Hepatocyte (in vitro differentiated cells): ENCODE measurements around the gene ARL3. TPM values are rescaled to one million over a fixed set of nuclear protein-coding genes. Genes with fewer than 3 reads are reported as not detected.
"Not testable (repeated sequence)": the region's sequence is repeated elsewhere in the genome, so short reads cannot be mapped to it uniquely, and the experiment has no call there.

Experiments
- DNase-seq: peaks from one replicate; pipeline ENCODE4 v3.0.0-alpha.2; 2016; ENCODE audit warnings: low spot score
- H2AFZ ChIP-seq: fragments of 200-600 bp; sonication (generic); 2 replicates; pipeline ENCODE4 v1.6.0; 2016; ENCODE audit warnings: antibody characterized with exemption, mild to moderate bottlenecking
- H3K27ac ChIP-seq: fragments of 200-600 bp; sonication (generic); 2 replicates; pipeline ENCODE4 v1.5.1; 2016; ENCODE audit warnings: mild to moderate bottlenecking
- H3K27me3 ChIP-seq: fragments of 200-600 bp; sonication (generic); 2 replicates; pipeline ENCODE4 v1.6.1; 2016
- H3K36me3 ChIP-seq: fragments of 200-600 bp; sonication (generic); replicated peaks from 2 replicates; pipeline ENCODE4 v1.5.1; 2016; ENCODE audit warnings: low read depth; ENCODE audit not compliant: insufficient read depth
- H3K4me1 ChIP-seq: fragments of 200-600 bp; sonication (generic); 2 replicates; pipeline ENCODE4 v1.5.1; 2016; ENCODE audit warnings: mild to moderate bottlenecking, moderate library complexity; ENCODE audit not compliant: insufficient read depth
- H3K4me2 ChIP-seq: fragments of 200-600 bp; sonication (generic); 2 replicates; pipeline ENCODE4 v1.6.0; 2016
- H3K4me3 ChIP-seq: fragments of 200-600 bp; sonication (generic); 2 replicates; pipeline ENCODE4 v1.5.1; 2016; ENCODE audit warnings: mild to moderate bottlenecking
- H3K79me2 ChIP-seq: fragments of 200-600 bp; sonication (generic); 2 replicates; pipeline ENCODE4 v1.6.0; 2017; ENCODE audit warnings: mild to moderate bottlenecking
- H3K9me2 ChIP-seq: fragments of 200-600 bp; sonication (generic); replicated peaks from 2 replicates; pipeline ENCODE4 v1.6.0; 2017; ENCODE audit warnings: mild to moderate bottlenecking; ENCODE audit not compliant: insufficient read depth
- H3K9me3 ChIP-seq: fragments of 200-600 bp; sonication (generic); 2 replicates; pipeline ENCODE4 v1.5.1; 2016; ENCODE audit warnings: low read depth, mild to moderate bottlenecking
- H4K20me1 ChIP-seq: fragments of 200-600 bp; sonication (generic); 2 replicates; pipeline ENCODE4 v1.6.0; 2016; ENCODE audit warnings: mild to moderate bottlenecking; ENCODE audit not compliant: insufficient read depth, poor library complexity, severe bottlenecking
- EZH2 ChIP-seq: fragments of 200-600 bp; sonication (generic); IDR thresholded peaks from 2 replicates; pipeline ENCODE4 v1.6.1; 2016; ENCODE audit warnings: antibody characterized with exemption, mild to moderate bottlenecking, borderline replicate concordance
- EZH2phosphoT487 ChIP-seq: fragments of 200-600 bp; sonication (generic); IDR thresholded peaks from one replicate; pipeline ENCODE4 v1.6.1; 2018; ENCODE audit warnings: antibody characterized with exemption, mild to moderate bottlenecking, low read depth, moderate library complexity; ENCODE audit not compliant: unreplicated experiment, severe bottlenecking
- WGBS: methylation state at CpG from one replicate; pipeline ENCODE4 v1.1.6; 2016; ENCODE audit warnings: low lambda C conversion rate; ENCODE audit errors: missing lambda C conversion rate; 5-methylcytosine and 5-hydroxymethylcytosine counted together
- polyA plus RNA-seq: library from polyadenylated mRNA; unstranded; fragments of >200 nt; fragmentation: Nextera tagmentation; extraction: Ambion mirVana; gene quantifications from 2 replicates; pipeline ENCODE4 v1.2.1, GENCODE V29; 2016
- total RNA-seq: library from RNA; depleted of rRNA; stranded (reverse); fragments of >200 nt; gene quantifications from 2 replicates; pipeline ENCODE4 v1.2.3, GENCODE V29; 2014
- TF ChIP-seq, protein P1 (sequence below): fragments of 200-600 bp; sonication (generic); IDR thresholded peaks from 2 replicates; pipeline ENCODE4 v1.5.1; 2016; ENCODE audit warnings: antibody characterized with exemption, mild to moderate bottlenecking; ENCODE audit not compliant: poor library complexity

Gene ARL3
- total and polyA plus RNA-seq, 2 experiments from 2014 or later = 6.4 to 16.5 TPM

DNA sequence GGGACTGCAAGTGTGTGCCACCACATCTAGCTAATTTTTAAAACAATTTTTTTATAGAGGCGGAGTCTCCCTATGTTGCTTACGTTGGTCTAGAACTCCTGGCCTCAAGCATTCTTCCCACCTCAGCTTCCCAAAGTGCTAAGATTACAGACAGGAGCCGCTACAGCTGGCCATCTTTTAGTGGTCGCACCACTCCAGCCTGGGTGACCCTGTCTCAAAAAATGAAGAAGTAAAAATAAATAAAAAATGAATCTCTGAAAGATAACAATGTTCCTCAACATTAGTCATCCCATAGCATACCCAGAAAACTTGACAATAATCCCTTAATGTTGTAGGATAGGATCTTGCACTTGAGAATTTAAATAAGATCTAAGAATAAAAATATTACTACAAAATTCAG lies 47.8 kb upstream of the ARL3 start:
- Histone ChIP-seq H3K27me3 (no peaks in the 10 kb centered on the region), H3K9me3 (no peaks in the 10 kb centered on the region), H3K79me2 (peaks cover 70% of the 10 kb centered on the region), H4K20me1 (no peaks in the 10 kb centered on the region), H3K36me3 (no peaks in the 10 kb centered on the region), H3K4me2 (no peak overlapping the region), H3K9me2 (no peaks in the 10 kb centered on the region), H2AFZ (no peak overlapping the region), H3K27ac (no peak overlapping the region), H3K4me3 (no peak overlapping the region), H3K4me1 (peaks cover 23% of the 10 kb centered on the region)
- TF ChIP-seq EZH2phosphoT487 (no peak), EZH2 (no peak)
- TF ChIP-seq, protein P1, sequence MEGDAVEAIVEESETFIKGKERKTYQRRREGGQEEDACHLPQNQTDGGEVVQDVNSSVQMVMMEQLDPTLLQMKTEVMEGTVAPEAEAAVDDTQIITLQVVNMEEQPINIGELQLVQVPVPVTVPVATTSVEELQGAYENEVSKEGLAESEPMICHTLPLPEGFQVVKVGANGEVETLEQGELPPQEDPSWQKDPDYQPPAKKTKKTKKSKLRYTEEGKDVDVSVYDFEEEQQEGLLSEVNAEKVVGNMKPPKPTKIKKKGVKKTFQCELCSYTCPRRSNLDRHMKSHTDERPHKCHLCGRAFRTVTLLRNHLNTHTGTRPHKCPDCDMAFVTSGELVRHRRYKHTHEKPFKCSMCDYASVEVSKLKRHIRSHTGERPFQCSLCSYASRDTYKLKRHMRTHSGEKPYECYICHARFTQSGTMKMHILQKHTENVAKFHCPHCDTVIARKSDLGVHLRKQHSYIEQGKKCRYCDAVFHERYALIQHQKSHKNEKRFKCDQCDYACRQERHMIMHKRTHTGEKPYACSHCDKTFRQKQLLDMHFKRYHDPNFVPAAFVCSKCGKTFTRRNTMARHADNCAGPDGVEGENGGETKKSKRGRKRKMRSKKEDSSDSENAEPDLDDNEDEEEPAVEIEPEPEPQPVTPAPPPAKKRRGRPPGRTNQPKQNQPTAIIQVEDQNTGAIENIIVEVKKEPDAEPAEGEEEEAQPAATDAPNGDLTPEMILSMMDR = no peak
- WGBS = 96% methylated on average over 4 of the region's 4 CpGs
- DNase-seq = no peak

DNA sequence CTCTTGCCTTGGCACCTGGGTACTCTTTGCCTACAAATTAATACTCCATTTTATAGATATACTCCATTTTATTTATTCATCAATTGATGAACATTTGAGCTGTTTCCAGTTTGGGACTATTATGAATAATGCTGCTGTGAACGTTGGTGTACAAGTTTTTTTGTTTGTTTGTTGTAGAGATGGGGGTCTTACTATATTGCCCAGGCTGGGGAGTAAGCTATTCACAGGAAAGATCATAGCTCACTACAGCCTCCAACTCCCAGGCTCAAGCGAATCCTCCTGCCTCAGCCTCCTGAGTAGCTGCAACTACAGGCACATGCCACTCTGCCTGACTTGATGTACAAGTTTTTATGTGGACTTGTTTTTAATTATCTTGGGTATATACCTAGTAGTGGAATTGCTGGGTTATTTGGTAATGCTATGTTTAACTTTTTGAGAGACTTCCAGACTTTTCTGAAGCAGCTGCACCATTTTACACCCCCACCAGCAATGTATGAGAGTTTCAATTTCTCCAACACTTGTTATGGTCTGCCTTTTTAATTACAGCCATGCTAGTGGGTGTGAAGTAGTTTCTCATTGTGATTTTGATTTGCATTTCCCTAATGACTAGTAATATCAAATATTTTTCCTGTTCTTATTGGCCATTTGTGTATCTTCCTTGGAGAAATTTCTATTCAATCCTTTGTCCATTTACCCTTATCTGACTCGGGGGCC lies 45.5 kb upstream of the ARL3 start:
- Histone ChIP-seq H3K79me2 (peaks cover 79% of the 10 kb centered on the region), H3K4me1 (peaks cover 18% of the 10 kb centered on the region), H3K27me3 (no peaks in the 10 kb centered on the region), H3K9me2 (no peaks in the 10 kb centered on the region), H4K20me1 (peaks cover 3% of the 10 kb centered on the region), H3K9me3 (no peaks in the 10 kb centered on the region), H3K36me3 (no peaks in the 10 kb centered on the region), H2AFZ (no peak overlapping the region), H3K4me2 (no peak overlapping the region), H3K4me3 (no peak overlapping the region), H3K27ac (no peak overlapping the region)
- DNase-seq = no peak
- WGBS = 89% methylated on average over 3 of the region's 3 CpGs
- TF ChIP-seq EZH2phosphoT487 (no peak), EZH2 (no peak)
- TF ChIP-seq, protein P1 = no peak

DNA sequence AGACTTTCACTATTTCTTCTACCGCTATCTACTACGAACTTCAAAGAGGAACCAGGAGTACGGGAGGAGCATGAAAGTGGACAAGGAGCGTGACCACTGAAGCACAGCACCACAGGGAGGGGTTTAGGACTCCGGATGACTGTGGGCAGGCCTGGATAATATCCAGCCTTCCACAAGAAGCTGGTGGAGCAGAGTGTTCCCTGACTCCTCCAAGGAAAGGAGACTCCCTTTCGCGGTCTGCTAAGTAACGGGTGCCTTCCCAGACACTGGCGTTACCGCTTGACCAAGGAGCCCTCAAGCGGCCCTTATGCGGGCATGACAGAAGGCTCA lies 44.7 kb upstream of the ARL3 start:
- H4K20me1 ChIP-seq, H2AFZ ChIP-seq, H3K27me3 ChIP-seq, H3K9me2 ChIP-seq, H3K4me3 ChIP-seq, H3K36me3 ChIP-seq, DNase-seq, H3K9me3 ChIP-seq: not testable (repeated sequence)
- peak overlapping the region; percentile 65 for H3K4me2 ChIP-seq
- H3K4me1 ChIP-seq = peaks cover 14% of the 10 kb centered on the region
- H3K79me2 ChIP-seq = peaks cover 84% of the 10 kb centered on the region
- WGBS = 37% methylated on average over 12 of the region's 12 CpGs
- peak overlapping the region; percentile 63 for H3K27ac ChIP-seq

DNA sequence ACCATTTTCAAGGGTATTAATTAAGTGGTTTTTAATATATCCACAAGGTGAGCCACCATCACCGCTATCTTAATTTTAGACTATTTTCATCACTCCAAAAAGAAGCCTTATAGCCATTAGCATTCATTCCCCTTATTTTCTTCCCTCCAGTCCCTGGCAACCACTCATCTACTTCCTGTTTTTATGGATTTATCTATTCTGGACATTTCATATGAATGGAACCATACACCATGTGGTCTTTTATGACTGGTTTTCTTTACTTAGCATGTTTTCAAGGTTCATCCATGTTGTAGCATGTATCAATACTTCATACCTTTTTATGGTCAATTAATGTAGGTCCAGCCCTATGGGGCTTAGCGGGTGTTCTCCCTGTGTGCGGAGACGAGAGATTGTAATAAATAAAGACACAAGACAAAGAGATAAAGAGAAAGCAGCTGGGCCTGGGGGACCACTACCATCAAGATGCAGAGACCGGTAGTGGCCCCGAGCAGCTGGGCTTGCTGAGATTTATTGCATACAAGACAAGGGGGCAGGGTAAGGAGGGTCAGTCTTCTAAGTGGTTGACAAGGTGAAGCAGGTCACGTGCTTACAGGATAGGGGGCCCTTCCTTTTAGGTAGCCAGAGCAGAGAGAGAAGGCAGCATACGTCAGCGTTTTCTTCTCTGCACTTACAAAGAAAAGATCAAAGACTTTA lies 44.2 kb upstream of the ARL3 start:
- DNase-seq = no peak
- WGBS = 40% methylated on average over 9 of the region's 9 CpGs
- H4K20me1 ChIP-seq = peaks cover 3% of the 10 kb centered on the region
- H3K9me2 ChIP-seq = no peaks in the 10 kb centered on the region
- peaks cover 17% of the 10 kb centered on the region for H3K4me1 ChIP-seq
- peak overlapping the region; percentile 63 for H3K27ac ChIP-seq
- H2AFZ ChIP-seq = no peak overlapping the region
- no peaks in the 10 kb centered on the region for H3K36me3 ChIP-seq
- TF ChIP-seq EZH2phosphoT487 (no peak), EZH2 (no peak)
- H3K79me2 ChIP-seq = peaks cover 82% of the 10 kb centered on the region
- H3K4me2 ChIP-seq = peak overlapping the region; percentile 65
- no peak overlapping the region for H3K4me3 ChIP-seq
- H3K9me3 ChIP-seq = no peaks in the 10 kb centered on the region
- H3K27me3 ChIP-seq = no peaks in the 10 kb centered on the region
